BJ (cell line): ENCODE data around the gene GALNT11. TPM values are rescaled to one million over a fixed set of nuclear protein-coding genes. Genes with fewer than 3 reads are reported as not detected.
"Not testable (repeated sequence)": the region's sequence is repeated elsewhere in the genome, so short reads cannot be mapped to it uniquely, and the experiment has no call there.

Experiments used
- CTCF ChIA-PET: fragments of 350-600 bp; formaldehyde crosslinking; extraction: SDS; loops from one replicate; lab custom pipeline; 2021; ENCODE audit warnings: antibody characterized with exemption, inconsistent platforms; lab: Yijun Ruan, JAX
- POLR2A ChIA-PET: fragments of 300-600 bp; sonication (Branson Sonifier 250); formaldehyde crosslinking; extraction: SDS; loops from one replicate; lab custom pipeline; 2021; ENCODE audit warnings: antibody characterized with exemption; lab: Charles Lee
- DNase-seq: peaks from one replicate; pipeline ENCODE4 v3.0.0-alpha.2; 2011; ENCODE audit warnings: low read depth
- H3K27me3 ChIP-seq: 2 replicates; pipeline ENCODE4 v1.6.0; 2011; ENCODE audit warnings: low read length; ENCODE audit not compliant: control insufficient read depth, insufficient read depth
- H3K36me3 ChIP-seq: 2 replicates; pipeline ENCODE4 v1.5.1; 2011; ENCODE audit warnings: low read length; ENCODE audit not compliant: control insufficient read depth, insufficient read depth
- H3K4me3 ChIP-seq: 2 replicates; pipeline ENCODE4 v1.5.1; 2011; ENCODE audit warnings: low read depth, mild to moderate bottlenecking, control low read depth, low read length
- CTCF ChIP-seq: IDR thresholded peaks from 2 replicates; pipeline ENCODE4 v1.5.1; 2011; ENCODE audit warnings: low read depth, mild to moderate bottlenecking, control low read depth, inconsistent platforms, low read length, moderate library complexity; ENCODE audit not compliant: insufficient read depth
- polyA plus RNA-seq: library from polyadenylated mRNA; depleted of rRNA; stranded (reverse); fragments of >200 nt; gene quantifications from 2 replicates; pipeline ENCODE4 v1.2.3, GENCODE V29; 2011

The GALNT11 gene
- polyA plus RNA-seq, 1 experiment = 18.7 TPM

- CTCF ChIA-PET = no interaction called here
- DNase-seq = no peak
- no peaks in the 10 kb centered on the region for H3K36me3 ChIP-seq
- no peaks in the 10 kb centered on the region for H3K27me3 ChIP-seq
- POLR2A ChIA-PET = no interaction called here
- no peak for TF ChIP-seq CTCF
- H3K4me3 ChIP-seq = no peak overlapping the region
Measured at GRCh38 chr7:152073352-152073751, 47.9 kb downstream of the GALNT11 start.

- Histone ChIP-seq H3K27me3 (no peaks in the 10 kb centered on the region), H3K4me3 (no peak overlapping the region), H3K36me3 (no peaks in the 10 kb centered on the region)
- no peak for TF ChIP-seq CTCF
- DNase-seq = no peak
- CTCF ChIA-PET = interaction anchor here (0.8 kb wide), 1 partner anchor 11 kb away, joined by 3 read pairs; no protein-coding TSS in a partner anchor
- POLR2A ChIA-PET = no interaction called here
Measured at GRCh38 chr7:152074673-152075072, 49.2 kb downstream of the GALNT11 start.

- H3K27me3 ChIP-seq, H3K4me3 ChIP-seq, DNase-seq, H3K36me3 ChIP-seq, POLR2A ChIA-PET: not testable (repeated sequence)
- CTCF ChIA-PET = interaction anchor here (0.8 to 1.9 kb wide), 2 partner anchors 11 to 20 kb away, joined by 3 to 4 read pairs; no protein-coding TSS in a partner anchor
Measured at GRCh38 chr7:152075379-152075778, 49.9 kb downstream of the GALNT11 start.

- no peak for DNase-seq
- Histone ChIP-seq H3K4me3 (no peak overlapping the region), H3K27me3 (no peaks in the 10 kb centered on the region), H3K36me3 (no peaks in the 10 kb centered on the region)
- TF ChIP-seq CTCF = peak; percentile 36
- POLR2A ChIA-PET = no interaction called here
- CTCF ChIA-PET = interaction anchor here (1.9 kb wide), 1 partner anchor 19 kb away, joined by 4 read pairs; no protein-coding TSS in a partner anchor
Measured at GRCh38 chr7:152076324-152076821, 50.9 kb downstream of the GALNT11 start.

GRCh38 chr7:152076940-152077933, 51.8 kb downstream of the GALNT11 start:
- no peak for DNase-seq
- Histone ChIP-seq H3K4me3 (no peak overlapping the region), H3K36me3 (no peaks in the 10 kb centered on the region), H3K27me3 (no peaks in the 10 kb centered on the region)
- POLR2A ChIA-PET = no interaction called here
- CTCF ChIA-PET = interaction anchor here (0.6 to 1.9 kb wide), 2 partner anchors 18 to 501 kb away, joined by 4 read pairs; no protein-coding TSS in a partner anchor
- TF ChIP-seq CTCF = no peak
